Measurements from ENCODE around the gene KLK6. TPM values are rescaled to one million over a fixed set of nuclear protein-coding genes. Genes with fewer than 3 reads are reported as not detected.

The KLK6 gene
- polyA plus RNA-seq, 1 donor from 2014 or later = not detected

DNA sequence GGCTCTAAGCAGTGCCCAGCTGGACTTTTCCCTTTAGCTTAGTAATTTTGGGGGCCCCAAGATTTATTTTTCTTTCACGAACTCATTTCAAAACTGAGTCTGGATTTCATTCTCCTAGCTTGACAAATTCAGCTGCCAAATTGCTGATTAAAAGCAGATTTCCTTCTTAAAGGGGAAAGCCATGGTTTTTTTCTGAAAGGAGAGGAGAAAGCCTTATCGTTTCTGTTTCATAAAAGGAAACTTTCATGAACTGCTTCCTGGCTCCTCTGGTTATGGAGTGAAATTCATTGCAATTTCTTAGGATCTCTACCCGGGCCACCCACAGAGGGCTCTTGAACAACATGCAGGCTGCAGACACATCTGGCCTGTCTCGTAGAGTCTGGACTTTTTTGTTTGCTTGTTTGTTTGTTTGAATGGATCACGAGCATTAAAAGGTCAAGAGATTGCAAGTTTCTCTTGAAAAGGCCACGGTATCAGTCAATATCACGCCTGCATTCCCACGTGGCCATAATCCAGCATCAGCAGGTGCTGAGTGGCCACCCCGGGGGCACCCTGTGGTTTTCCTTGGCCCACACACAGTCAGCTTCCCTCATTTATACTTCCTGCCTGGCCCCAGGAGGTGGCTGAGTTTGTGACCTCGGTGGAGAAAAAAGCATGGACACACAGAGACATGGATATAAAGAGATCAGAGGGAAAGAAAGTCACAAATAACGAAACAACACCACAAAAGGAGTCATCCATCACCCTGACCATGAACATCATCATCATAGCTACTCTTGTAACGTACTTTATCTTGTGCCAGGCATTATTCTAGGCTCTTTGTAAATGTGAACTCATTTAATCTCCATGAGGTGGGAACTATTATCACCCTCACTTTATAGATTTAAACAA lies 47.7 kb downstream of the KLK6 start:
- H3K4me1 Mint-ChIP-seq = peaks cover 4 to 8% (median 7%) of the 10 kb centered on the region in 3 donors
- peaks cover 24% of the 10 kb centered on the region for H3K27me3 Mint-ChIP-seq
- H3K4me3 Mint-ChIP-seq = no peak overlapping the region
- H3K36me3 Mint-ChIP-seq = no peaks in the 10 kb centered on the region
- H3K9me3 Mint-ChIP-seq = no peaks in the 10 kb centered on the region
- no peak overlapping the region for H3K27ac Mint-ChIP-seq

DNA sequence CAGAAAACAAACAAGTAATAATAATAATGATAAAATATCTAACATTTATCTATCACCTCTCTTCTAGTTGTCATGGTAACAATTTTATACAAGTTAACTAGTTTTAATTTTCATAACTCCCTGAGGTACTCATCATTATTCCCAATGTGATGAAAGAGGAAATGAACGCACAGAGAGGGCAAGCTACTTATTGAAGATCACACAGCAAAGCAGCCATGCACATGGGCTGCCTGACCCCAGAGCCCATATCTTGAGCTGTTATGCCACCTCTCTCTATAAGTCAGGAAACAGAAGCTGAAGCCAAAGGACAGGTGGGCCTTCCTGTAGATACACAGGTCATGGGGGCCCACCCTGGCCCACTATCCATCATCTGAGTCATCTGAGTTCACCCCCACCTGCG lies 53.3 kb downstream of the KLK6 start:
- H3K27me3 Mint-ChIP-seq = peaks cover 25% of the 10 kb centered on the region
- H3K4me1 Mint-ChIP-seq = no peaks in the 10 kb centered on the region
- no peaks in the 10 kb centered on the region for H3K36me3 Mint-ChIP-seq
- no peak overlapping the region for H3K27ac Mint-ChIP-seq
- no peaks in the 10 kb centered on the region for H3K9me3 Mint-ChIP-seq
- H3K4me3 Mint-ChIP-seq = no peak overlapping the region

DNA sequence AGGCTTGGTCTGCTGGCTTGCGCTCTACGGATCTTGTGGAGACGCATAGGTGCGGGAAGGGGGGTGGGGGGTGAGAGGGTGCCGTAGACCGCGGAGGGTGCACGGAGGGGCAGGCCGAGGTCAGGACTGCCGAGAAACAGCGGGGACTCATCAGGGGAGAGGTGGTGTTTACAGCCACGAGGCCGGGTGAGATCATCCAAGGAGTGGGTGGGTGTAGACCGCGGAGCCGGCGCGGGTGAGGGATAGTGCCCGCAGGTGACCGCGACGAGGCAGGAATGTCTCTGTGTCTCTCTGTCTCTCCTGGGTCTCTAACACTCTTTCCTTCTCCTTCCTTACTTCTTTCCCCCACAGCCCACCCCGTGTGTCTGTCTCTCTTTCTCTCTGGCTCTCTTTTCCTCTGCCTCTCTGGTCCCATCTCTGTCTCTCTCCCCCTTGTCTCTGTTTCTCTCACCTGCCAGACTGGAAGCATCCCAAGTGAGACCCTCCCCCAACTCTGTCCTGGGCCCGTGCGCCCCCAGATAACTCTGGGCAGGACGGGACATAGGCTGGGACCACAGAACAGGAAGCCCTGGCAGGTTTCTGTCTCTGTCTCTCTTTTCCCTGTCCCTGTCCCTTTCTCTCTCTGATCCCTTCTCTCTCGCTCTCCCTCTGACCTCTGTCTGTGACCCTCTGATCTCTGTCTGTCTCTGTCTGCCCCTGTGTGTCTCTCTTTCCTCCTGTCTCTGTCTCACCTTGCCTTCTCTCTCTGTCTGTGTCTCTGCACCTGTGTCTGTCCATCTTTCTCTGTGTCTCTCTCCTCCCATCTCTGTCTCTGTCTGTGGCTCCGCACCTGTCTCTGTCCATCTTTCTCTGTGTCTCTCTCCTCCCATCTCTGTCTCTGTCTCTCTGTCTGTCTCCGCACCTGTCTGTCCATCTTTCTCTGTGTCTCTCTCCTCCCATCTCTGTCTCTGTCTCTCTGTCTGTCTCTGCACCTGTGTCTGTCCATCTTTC lies 56.4 kb downstream of the KLK6 start:
- H3K36me3 Mint-ChIP-seq = no peaks in the 10 kb centered on the region
- H3K4me3 Mint-ChIP-seq = no peak overlapping the region
- no peak overlapping the region for H3K27ac Mint-ChIP-seq
- peaks cover 0 to 6% (median 2%) of the 10 kb centered on the region in 3 donors for H3K4me1 Mint-ChIP-seq
- H3K9me3 Mint-ChIP-seq = no peaks in the 10 kb centered on the region
- peaks cover 34% of the 10 kb centered on the region for H3K27me3 Mint-ChIP-seq

DNA sequence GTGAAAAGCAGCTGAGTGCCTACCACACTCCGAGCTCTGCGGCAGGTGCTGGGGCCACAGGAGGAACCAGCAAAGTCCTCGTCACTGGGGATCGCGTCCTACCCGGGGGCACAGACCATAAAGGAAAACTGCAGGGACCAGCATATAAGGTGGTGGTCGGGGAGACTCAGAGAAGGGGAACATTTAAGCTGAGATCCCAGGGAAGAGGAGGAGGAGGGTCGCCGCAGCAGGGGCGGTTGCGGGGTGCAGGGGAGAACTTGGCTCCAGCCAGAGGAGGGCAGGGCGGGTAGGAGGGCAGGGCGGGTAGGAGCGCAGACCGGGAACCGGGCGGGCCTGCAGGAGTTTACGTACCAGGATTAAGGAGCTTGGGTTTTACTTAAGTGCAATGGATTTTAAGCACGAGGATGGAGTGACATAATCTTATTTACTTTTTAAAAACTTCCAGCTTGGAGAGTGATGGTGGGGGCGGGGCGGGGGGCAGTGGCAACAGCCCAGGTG lies 57.2 kb downstream of the KLK6 start:
- H3K27ac Mint-ChIP-seq = no peak overlapping the region
- H3K9me3 Mint-ChIP-seq = no peaks in the 10 kb centered on the region
- peaks cover 39% of the 10 kb centered on the region for H3K27me3 Mint-ChIP-seq
- H3K36me3 Mint-ChIP-seq = no peaks in the 10 kb centered on the region
- H3K4me1 Mint-ChIP-seq = peaks cover 0 to 6% (median 2%) of the 10 kb centered on the region in 3 donors
- no peak overlapping the region for H3K4me3 Mint-ChIP-seq

DNA sequence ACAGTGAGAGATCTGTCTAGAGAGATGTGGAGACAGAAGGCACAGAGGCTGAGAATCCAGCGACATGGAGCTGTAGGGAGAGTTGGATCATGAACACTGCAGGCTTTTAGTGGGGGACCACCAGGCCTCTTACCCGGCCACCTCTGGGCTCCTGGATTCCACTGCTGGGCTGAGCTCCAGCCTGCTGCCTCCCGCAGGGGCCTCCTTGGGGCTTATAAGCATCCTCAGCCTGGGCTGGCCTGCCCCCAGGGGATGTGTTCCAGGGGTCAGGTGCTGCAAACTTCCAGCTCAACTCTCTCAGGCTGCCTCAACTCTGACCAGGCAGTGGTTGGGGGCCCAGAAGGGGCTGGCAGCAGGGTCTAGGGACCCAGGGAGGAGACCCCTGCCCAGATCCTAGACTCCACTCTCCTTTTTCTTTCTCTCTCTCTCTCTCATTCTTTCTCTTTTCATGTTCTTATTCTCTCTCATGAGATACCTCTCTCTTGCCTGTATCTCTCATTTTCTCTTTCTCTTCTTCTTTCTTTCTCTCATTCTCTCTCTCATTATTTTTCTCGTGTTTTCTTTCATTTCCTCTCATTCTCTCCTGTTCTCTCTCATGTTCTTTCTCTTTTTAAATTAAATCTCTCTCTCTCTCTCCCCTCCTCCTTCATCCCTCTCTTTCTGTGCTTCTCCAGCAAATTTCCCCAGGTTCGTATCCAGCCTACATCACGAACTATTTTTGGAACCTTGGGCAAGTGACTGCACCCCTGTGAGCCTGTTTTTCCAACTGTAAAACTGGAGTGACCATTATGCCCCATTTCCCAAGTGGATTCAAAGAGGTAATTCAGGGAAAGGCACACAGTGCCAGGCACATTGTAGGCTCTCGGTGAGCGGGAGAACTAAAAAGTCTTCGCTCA lies 57.9 kb downstream of the KLK6 start, which contains the start of gene KLK4:
Gene KLK4 (minus strand): TSS at position 190 of the 896 bp plus-strand sequence. CDS start 657 bp downstream, outside the sequence.
- Mint-ChIP-seq H3K27ac (no peak within 1 kb of the TSS), H3K9me3 (no peaks in the 10 kb centered on the region), H3K4me3 (no peak within 1 kb of the TSS), H3K4me1 (peaks cover 0 to 6% (median 2%) of the 10 kb centered on the region in 3 donors), H3K27me3 (peaks cover 42% of the 10 kb centered on the region), H3K36me3 (no peaks in the 10 kb centered on the region)

DNA sequence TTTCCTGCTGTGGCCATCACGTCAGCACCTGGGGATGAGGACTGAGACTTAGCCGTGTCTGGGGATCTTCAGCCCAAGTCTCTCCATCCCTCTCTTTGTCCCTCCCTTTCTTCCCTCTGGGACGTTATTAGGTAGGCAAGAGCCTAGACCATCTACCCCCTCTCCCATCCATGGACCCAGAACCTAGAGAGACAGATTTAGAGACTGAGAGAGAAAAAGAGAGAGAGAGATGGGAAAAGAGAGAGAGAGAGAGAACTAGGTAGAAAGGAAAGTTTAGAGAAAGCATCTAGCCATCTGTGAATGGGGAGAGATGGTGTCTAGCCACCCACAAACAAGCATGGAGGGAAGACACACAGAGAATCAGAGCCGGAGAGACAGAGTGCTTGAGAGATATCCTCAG lies 58.7 kb downstream of the KLK6 start:
- no peak overlapping the region for H3K4me3 Mint-ChIP-seq
- peaks cover 0 to 8% (median 2%) of the 10 kb centered on the region in 3 donors for H3K4me1 Mint-ChIP-seq
- no peaks in the 10 kb centered on the region for H3K36me3 Mint-ChIP-seq
- no peak overlapping the region for H3K27ac Mint-ChIP-seq
- peaks cover 43% of the 10 kb centered on the region for H3K27me3 Mint-ChIP-seq
- no peaks in the 10 kb centered on the region for H3K9me3 Mint-ChIP-seq

DNA sequence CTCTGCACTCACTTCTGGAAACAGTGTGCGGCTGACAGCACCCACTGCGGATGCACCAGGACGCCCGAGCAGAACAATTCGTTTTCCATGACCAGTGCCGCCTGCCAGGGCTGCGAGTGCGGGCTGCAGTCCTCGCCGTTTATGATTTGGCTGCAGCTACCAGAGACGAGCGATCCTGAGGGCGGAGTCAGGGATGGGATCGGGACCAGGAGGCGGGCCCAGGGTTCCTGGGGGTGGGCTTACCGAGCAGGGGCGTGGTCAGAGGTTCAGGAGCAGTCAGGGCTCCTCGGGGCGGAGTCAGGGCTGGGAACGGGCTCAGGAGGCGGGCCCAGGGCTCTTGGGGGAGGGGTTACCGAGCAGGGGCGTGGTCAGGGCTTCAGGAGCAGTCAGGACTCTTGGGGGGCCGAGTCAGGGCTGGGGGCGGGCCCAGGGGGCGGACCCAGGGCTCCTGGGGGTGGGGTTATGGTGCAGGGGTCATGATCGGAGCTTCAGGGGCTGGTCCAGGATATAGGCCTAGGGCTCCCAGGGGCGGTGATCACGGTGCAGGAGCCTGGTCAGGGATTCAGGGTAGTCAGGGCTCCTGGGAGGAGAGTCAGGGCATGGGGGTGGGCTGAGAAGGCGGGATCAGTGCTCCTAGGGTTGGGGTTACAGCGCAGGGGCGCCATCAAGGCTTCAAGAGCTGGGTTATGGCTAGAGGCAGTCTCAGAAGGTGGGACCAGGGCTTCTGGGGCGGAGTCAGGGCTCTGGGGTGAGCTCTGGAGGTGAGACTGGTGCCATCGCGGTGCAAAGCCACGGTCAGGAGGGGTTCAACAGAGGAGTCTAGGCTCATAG lies 59.9 kb downstream of the KLK6 start:
- peaks cover 0 to 8% (median 2%) of the 10 kb centered on the region in 3 donors for H3K4me1 Mint-ChIP-seq
- no peak overlapping the region for H3K27ac Mint-ChIP-seq
- H3K27me3 Mint-ChIP-seq = peaks cover 44% of the 10 kb centered on the region
- peak overlapping the region in 3 of 4 donors; percentile 31 to 77 (median 41) for H3K4me3 Mint-ChIP-seq
- H3K36me3 Mint-ChIP-seq = no peaks in the 10 kb centered on the region
- no peaks in the 10 kb centered on the region for H3K9me3 Mint-ChIP-seq

Other genes with a start within 250 kb of the KLK6 start
- gene SHANK1, start 249.8 kb downstream of the KLK6 start, polyA plus RNA-seq = not detected
- gene CLEC11A, start 246.2 kb downstream of the KLK6 start, polyA plus RNA-seq = 0.61 TPM
- not detected for gene GPR32, start 199.1 kb downstream of the KLK6 start, polyA plus RNA-seq
- not detected for gene ACP4, start 179.2 kb downstream of the KLK6 start, polyA plus RNA-seq
- 15.5 TPM for gene KLK1, start 145.8 kb downstream of the KLK6 start, polyA plus RNA-seq
- gene KLK15, start 136.0 kb downstream of the KLK6 start, polyA plus RNA-seq = not detected
- not detected for gene KLK3, start 114.7 kb downstream of the KLK6 start, polyA plus RNA-seq
- not detected for gene KLK2, start 96.2 kb downstream of the KLK6 start, polyA plus RNA-seq
- gene KLK4, start 58.2 kb downstream of the KLK6 start, polyA plus RNA-seq = not detected
- gene KLK5, start 16.6 kb downstream of the KLK6 start, polyA plus RNA-seq = not detected
- not detected for gene KLK7, start 14.3 kb upstream of the KLK6 start, polyA plus RNA-seq
- not detected for gene KLK8, start 32.0 kb upstream of the KLK6 start, polyA plus RNA-seq
- gene KLK10, start 50.1 kb upstream of the KLK6 start, polyA plus RNA-seq = not detected
- not detected for gene KLK11, start 57.0 kb upstream of the KLK6 start, polyA plus RNA-seq
- not detected for gene KLK12, start 65.4 kb upstream of the KLK6 start, polyA plus RNA-seq
- gene KLK13, start 95.5 kb upstream of the KLK6 start, polyA plus RNA-seq = not detected
- gene KLK14, start 113.3 kb upstream of the KLK6 start, polyA plus RNA-seq = not detected
- 2.8 TPM for gene CTU1, start 138.8 kb upstream of the KLK6 start, polyA plus RNA-seq
- gene SIGLEC9, start 155.3 kb upstream of the KLK6 start, polyA plus RNA-seq = 0.21 TPM
- not detected for gene SIGLEC7, start 172.7 kb upstream of the KLK6 start, polyA plus RNA-seq

Measured in IgD-negative memory B cell (primary cell).